HepG2 (cell line): ENCODE data around the gene FLT3LG. TPM values are rescaled to one million over a fixed set of nuclear protein-coding genes. Genes with fewer than 3 reads are reported as not detected.
"Not testable (repeated sequence)": the region's sequence is repeated elsewhere in the genome, so short reads cannot be mapped to it uniquely, and the experiment has no call there.

Experiments
- ATAC-seq: fragments of 200-7000 bp; cut with Tn5 transposase; 3 replicates; pipeline ENCODE4 v1.9.1; 2020; ENCODE audit warnings: mild to moderate bottlenecking, moderate library complexity
- BruUV-seq: library from RNA; stranded (reverse); fragments of 400-500 nt; replicated peaks from 2 replicates; lab custom pipeline; 2021; lab: Mats Ljungman, UMichigan
- CTCF ChIA-PET: fragments of 300-600 bp; formaldehyde crosslinking; extraction: SDS; loops from one replicate; lab custom pipeline; 2021; ENCODE audit warnings: low total read pairs, inconsistent platforms, low intra/inter-chr PET ratio; lab: Yijun Ruan, JAX
- POLR2A ChIA-PET: fragments of 350-600 bp; sonication (Branson Sonifier 250); formaldehyde crosslinking; loops from one replicate; lab custom pipeline; 2020; ENCODE audit warnings: antibody characterized with exemption, inconsistent platforms; lab: Yijun Ruan, JAX
- DNase-seq: peaks from one replicate; pipeline ENCODE4 v3.0.0-alpha.2; 2015; ENCODE audit warnings: low spot score
- FAIRE-seq: peaks from 3 replicates; lab custom pipeline; 2011; peaks lifted over from hg19 to GRCh38; lab: Jason Lieb, UNC
- H2AFZ ChIP-seq: one replicate; pipeline ENCODE4 v1.6.1; 2011; ENCODE audit warnings: low read length, inconsistent platforms
- H3K27ac ChIP-seq: fragments of 300-600 bp; 3 replicates; pipeline ENCODE4 v1.8.0; 2011; ENCODE audit warnings: mixed run types, mild to moderate bottlenecking, mixed read lengths, low read length, inconsistent platforms; ENCODE audit not compliant: insufficient read depth; ENCODE audit errors: extremely low read length
- H3K27me3 ChIP-seq, 2 experiments: fragments of 200-600 bp in 1 of 2; 2 replicates in 1 of 2; 3 replicates in 1 of 2; pipeline versions ENCODE4 v1.6.0 to v1.8.0; 2011; ENCODE audit warnings: low read length in 2 of 2, mild to moderate bottlenecking in 2 of 2, moderate library complexity in 2 of 2, inconsistent platforms in 1 of 2; ENCODE audit not compliant: insufficient read depth in 2 of 2, control insufficient read depth in 1 of 2
- H3K36me3 ChIP-seq, 2 experiments: fragments of 200-600 bp in 1 of 2; replicated peaks in 1 of 2; 2 replicates in 1 of 2; 3 replicates in 1 of 2; pipeline versions ENCODE4 v1.5.1 to v1.8.0; 2011; ENCODE audit warnings: low read length in 2 of 2, inconsistent platforms in 1 of 2; ENCODE audit not compliant: insufficient read depth in 2 of 2, control insufficient read depth in 1 of 2
- H3K4me1 ChIP-seq: 2 replicates; pipeline ENCODE4 v1.5.1; 2012; ENCODE audit warnings: low read length, inconsistent platforms; ENCODE audit not compliant: insufficient read depth
- H3K4me2 ChIP-seq: 2 replicates; pipeline ENCODE4 v1.6.0; 2011; ENCODE audit warnings: low read depth, low read length, inconsistent platforms
- H3K4me3 ChIP-seq, 3 experiments: fragments of 200-600 bp in 1 of 3; sonication (generic), shearing (Covaris generic) in 1 of 3; replicated peaks in 1 of 3; 2 replicates each; pipeline ENCODE4 v1.5.1; 2011 to 2016; ENCODE audit warnings: low read length in 3 of 3, inconsistent platforms in 2 of 3, low read depth in 2 of 3, mild to moderate bottlenecking in 2 of 3, control low read depth in 1 of 3, mixed read lengths in 1 of 3; ENCODE audit not compliant: insufficient read depth in 1 of 3
- H3K79me2 ChIP-seq: one replicate; pipeline ENCODE4 v1.6.1; 2011; ENCODE audit warnings: low read length, inconsistent platforms; ENCODE audit not compliant: insufficient read depth
- H3K9ac ChIP-seq: 2 replicates; pipeline ENCODE4 v1.6.0; 2011; ENCODE audit warnings: mild to moderate bottlenecking, low read depth, low read length, inconsistent platforms; ENCODE audit not compliant: insufficient read depth
- H3K9me3 ChIP-seq: 2 replicates; pipeline ENCODE4 v1.5.1; 2012; ENCODE audit warnings: mild to moderate bottlenecking, low read length
- H4K20me1 ChIP-seq: 2 replicates; pipeline ENCODE4 v1.6.0; 2011; ENCODE audit warnings: inconsistent platforms, mild to moderate bottlenecking, low read length, moderate library complexity; ENCODE audit not compliant: insufficient read depth
- ZNF460 ChIP-seq: sonication (generic); formaldehyde crosslinking; IDR thresholded peaks from 2 replicates; pipeline ENCODE4 v1.5.1; 2020; ENCODE audit warnings: missing genetic modification reagents, mild to moderate bottlenecking, borderline replicate concordance
- WGBS: methylation state at CpG from one replicate; pipeline ENCODE4 v1.1.6; 2017; ENCODE audit warnings: low lambda C conversion rate; 5-methylcytosine and 5-hydroxymethylcytosine counted together
- in situ Hi-C: cut with HindIII; loops from 2 replicates; pipeline ENCODE4 v1.10.0; 2017; ENCODE audit warnings: low pct_unique_long_range_greater_than_20kb; ENCODE audit not compliant: extremely low pct_ligation_motif_present
- intact Hi-C: fragments of 100-400 bp; cut with micrococcal nuclease; formaldehyde crosslinking; loops from one replicate; pipeline ENCODE4 v1.10.0; 2022; ENCODE audit not compliant: unreplicated experiment
- polyA plus RNA-seq, 8 experiments: library from polyadenylated mRNA; depleted of rRNA in 3 of 8; stranded (reverse) in 7 of 8; unstranded in 1 of 8; fragments of >200 nt; fragmentation: Illumina TruSeq in 4 of 8; extraction: Trizol in 4 of 8; gene quantifications; 2 replicates each; pipeline versions ENCODE4 v1.2.1 to v1.2.3, GENCODE V29; 2011 to 2016; ENCODE audit warnings: low read depth in 4 of 8, missing spikeins in 1 of 8, mixed read lengths in 1 of 8; ENCODE audit not compliant: insufficient read depth in 1 of 8
- total RNA-seq, 5 experiments: library from RNA; depleted of rRNA; stranded (reverse); fragments of >200 nt; fragmentation: Illumina TruSeq; extraction: Trizol; gene quantifications; 2 replicates each; pipeline ENCODE4 v1.2.3, GENCODE V29; 2016; ENCODE audit warnings: low read depth in 1 of 5
- TF ChIP-seq, protein P1 (sequence below): sonication (generic); formaldehyde crosslinking; IDR thresholded peaks from 2 replicates; pipeline ENCODE4 v1.8.1; 2023; ENCODE audit warnings: mild to moderate bottlenecking, missing genetic modification reagents
- TF ChIP-seq, protein P2 (sequence below): sonication (generic); formaldehyde crosslinking; IDR thresholded peaks from 2 replicates; pipeline ENCODE4 v1.4.0; 2020; ENCODE audit warnings: mild to moderate bottlenecking, missing genetic modification reagents

FLT3LG gene
- total and polyA plus RNA-seq, 2 of the 13 experiments (the other 11 are each of a cell fraction or from before 2014, with no cell fraction given) = 1.5 to 2.6 TPM

DNA sequence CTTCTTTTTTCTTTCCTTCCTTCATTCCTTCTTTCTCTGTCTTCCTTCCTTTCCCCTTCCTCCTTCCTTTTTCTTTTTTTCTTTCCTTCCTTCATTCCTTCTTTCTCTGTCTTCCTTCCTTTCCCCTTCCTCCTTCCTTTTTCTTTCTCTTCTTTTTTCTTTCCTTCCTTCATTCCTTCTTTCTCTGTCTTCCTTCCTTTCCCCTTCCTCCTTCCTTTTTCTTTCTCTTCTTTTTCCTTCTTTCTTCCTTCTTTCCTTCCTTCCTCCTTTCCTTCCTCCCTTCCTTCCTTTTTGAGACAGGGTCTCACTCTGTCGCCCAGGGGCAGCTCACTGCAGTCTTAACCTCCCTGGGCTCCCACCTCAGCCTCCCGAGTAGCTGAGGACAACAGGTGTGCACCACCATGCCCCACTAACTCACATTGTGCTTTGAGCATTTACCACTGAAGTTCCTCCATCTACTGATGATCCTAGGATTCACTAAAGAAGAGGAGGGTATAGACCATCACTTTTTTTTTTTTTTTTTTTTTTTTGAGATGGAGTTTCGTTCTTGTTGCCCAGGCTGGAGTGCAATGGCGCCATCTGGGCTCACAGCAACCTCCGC is 29.8 kb upstream of the FLT3LG start:
- FAIRE-seq, H4K20me1 ChIP-seq, intact Hi-C loops, H3K9me3 ChIP-seq, DNase-seq, in situ Hi-C loops, ATAC-seq, H3K9ac ChIP-seq, BruUV-seq, H3K27ac ChIP-seq, H2AFZ ChIP-seq, H3K79me2 ChIP-seq: not testable (repeated sequence)
- peaks cover 27% of the 10 kb centered on the region for H3K4me1 ChIP-seq
- peaks cover 7 to 31% of the 10 kb centered on the region in 2 experiments; a peak in 4 of 5 replicates for H3K27me3 ChIP-seq
- peak; percentile 69; the same call in 1 of the 2 replicates for TF ChIP-seq ZNF460 (CRISPR knock-in tag)
- TF ChIP-seq, protein P1, sequence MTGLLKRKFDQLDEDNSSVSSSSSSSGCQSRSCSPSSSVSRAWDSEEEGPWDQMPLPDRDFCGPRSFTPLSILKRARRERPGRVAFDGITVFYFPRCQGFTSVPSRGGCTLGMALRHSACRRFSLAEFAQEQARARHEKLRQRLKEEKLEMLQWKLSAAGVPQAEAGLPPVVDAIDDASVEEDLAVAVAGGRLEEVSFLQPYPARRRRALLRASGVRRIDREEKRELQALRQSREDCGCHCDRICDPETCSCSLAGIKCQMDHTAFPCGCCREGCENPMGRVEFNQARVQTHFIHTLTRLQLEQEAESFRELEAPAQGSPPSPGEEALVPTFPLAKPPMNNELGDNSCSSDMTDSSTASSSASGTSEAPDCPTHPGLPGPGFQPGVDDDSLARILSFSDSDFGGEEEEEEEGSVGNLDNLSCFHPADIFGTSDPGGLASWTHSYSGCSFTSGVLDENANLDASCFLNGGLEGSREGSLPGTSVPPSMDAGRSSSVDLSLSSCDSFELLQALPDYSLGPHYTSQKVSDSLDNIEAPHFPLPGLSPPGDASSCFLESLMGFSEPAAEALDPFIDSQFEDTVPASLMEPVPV = 0 out of 2 replicates have a peak, but pooled peaks have one; percentile 14
- TF ChIP-seq, protein P2, sequence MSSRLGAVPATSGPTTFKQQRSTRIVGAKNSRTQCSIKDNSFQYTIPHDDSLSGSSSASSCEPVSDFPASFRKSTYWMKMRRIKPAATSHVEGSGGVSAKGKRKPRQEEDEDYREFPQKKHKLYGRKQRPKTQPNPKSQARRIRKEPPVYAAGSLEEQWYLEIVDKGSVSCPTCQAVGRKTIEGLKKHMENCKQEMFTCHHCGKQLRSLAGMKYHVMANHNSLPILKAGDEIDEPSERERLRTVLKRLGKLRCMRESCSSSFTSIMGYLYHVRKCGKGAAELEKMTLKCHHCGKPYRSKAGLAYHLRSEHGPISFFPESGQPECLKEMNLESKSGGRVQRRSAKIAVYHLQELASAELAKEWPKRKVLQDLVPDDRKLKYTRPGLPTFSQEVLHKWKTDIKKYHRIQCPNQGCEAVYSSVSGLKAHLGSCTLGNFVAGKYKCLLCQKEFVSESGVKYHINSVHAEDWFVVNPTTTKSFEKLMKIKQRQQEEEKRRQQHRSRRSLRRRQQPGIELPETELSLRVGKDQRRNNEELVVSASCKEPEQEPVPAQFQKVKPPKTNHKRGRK (CRISPR knock-in tag) = peak; percentile 93
- peak overlapping the region in 1 of 3 experiments; percentile 76; a peak in 1 of 6 replicates for H3K4me3 ChIP-seq
- ChIA-PET CTCF (interaction anchor here (1.4 to 2.3 kb wide), 3 partner anchors 32 to 178 kb away, joined by 3 to 45 read pairs (median 5); no protein-coding TSS in a partner anchor), POLR2A (interaction anchor here (0.6 to 1.1 kb wide), 2 partner anchors 9 to 141 kb away, joined by 3 to 7 read pairs; partner anchors contain the start of gene ALDH16A1)
- peaks cover 2 to 21% of the 10 kb centered on the region in 2 experiments; a peak in 3 of 5 replicates for H3K36me3 ChIP-seq
- H3K4me2 ChIP-seq = peak overlapping the region; percentile 90
- WGBS = 84% methylated on average over 5 of the region's 5 CpGs
